PC-9 (cell line): ENCODE data around the gene PMAIP1.

Source experiments
- CTCF ChIP-seq: fragments of 200-600 bp; sonication (generic); conservative IDR thresholded peaks from 2 replicates; pipeline ENCODE4 v1.6.1; 2017; ENCODE audit warnings: mixed run types, antibody characterized with exemption, mild to moderate bottlenecking, moderate library complexity
- EZH2 ChIP-seq: fragments of 200-600 bp; sonication (generic); IDR thresholded peaks from 2 replicates; pipeline ENCODE4 v1.8.0; 2017; ENCODE audit warnings: antibody characterized with exemption, low read depth

DNA sequence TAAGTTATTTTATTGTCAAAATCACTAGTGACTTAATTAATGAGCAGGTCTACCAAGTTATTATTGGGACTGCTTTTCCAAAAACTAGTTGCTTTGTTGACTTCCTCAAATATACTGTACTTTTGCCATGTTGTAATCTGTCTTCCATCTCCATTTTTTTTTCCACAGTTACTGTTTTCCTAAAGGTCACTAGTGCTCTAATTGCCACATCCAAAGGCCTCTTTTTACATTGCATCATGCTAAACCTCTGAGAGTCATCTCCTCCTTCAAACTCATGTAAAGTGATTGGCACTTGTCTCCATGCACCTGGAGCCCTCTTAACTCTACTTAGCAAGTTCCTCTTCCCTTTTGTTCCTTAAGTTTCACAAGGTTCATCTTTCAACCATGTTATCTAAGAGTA, 11.8 kb downstream of the PMAIP1 start:
- TF ChIP-seq CTCF (no peak), EZH2 (no peak)
